RPMI8226 (cell line): ENCODE results near the gene IL10.
"Not testable (repeated sequence)": the region's sequence is repeated elsewhere in the genome, so short reads cannot be mapped to it uniquely, and the experiment has no call there.

Experiments
- DNase-seq: peaks from one replicate; pipeline ENCODE4 v3.0.0-alpha.2; 2015

IL10 gene

DNA sequence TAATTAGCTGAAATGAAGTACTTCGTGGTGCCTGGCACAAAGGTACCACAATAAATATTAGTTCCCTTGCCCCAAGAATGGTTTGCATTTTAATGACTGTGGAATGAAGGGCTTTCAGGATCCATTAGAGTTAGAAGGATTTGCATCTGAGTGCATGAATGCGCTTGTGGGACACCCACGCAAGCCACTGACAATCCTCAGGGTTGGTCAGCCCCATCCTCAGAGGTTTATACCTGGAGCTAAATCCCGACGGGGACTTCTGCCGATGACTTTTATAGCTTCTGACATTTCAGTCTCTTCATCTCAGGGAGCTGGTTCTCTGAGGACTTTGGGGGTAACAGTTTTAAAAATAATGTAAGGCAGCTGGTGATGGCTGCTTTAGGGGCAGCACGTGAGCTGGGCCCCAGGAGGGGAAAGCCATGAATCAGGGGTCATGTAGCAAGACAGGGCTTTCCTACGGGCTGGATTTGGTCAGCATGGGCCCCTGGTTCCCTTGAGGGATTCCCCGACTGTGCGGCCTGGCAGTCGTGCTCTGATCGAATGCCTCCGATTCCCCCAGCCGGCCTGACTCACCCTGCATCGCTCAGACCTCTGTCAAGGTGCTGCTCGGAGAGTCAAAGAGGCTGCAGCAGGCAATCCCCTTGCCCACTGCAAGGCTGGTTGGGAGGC is 20.8 kb upstream of the IL10 start:
- no peak for DNase-seq

DNA sequence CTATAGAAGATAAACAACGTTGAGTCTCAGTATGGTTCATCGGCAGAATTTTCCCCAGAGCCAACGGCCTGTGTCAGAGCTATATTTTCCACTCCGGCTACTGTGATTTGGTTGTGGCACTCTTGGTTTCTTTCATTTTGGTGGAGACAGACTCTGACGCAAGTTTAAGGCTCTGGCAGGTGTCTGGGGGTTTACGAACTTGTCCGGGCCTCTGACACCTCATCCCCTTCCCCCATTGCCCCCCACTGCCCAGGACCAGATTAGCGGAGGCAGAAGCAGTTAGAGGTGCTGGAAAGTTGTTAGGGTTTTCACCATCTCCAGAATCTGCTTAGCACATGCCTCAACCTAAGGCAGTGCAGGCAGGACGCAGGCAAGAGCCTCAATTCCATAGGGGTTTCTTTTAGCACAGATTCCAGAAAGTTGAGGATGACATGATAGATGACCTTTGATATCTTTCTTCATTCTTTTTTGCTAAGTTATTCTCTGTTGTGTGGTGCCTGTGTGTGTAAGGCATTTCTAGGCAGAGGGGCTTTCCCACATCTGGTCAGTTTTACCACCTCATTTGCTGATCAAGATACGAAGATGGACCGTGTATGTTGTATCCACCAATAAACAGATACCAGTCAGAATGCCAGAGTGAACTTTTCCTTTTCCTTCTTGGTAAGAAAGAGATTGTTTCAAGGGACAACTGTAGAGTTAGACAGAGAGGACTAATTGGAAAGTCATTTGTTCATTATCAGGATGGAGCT is 18.4 kb upstream of the IL10 start:
- DNase-seq = no peak

DNA sequence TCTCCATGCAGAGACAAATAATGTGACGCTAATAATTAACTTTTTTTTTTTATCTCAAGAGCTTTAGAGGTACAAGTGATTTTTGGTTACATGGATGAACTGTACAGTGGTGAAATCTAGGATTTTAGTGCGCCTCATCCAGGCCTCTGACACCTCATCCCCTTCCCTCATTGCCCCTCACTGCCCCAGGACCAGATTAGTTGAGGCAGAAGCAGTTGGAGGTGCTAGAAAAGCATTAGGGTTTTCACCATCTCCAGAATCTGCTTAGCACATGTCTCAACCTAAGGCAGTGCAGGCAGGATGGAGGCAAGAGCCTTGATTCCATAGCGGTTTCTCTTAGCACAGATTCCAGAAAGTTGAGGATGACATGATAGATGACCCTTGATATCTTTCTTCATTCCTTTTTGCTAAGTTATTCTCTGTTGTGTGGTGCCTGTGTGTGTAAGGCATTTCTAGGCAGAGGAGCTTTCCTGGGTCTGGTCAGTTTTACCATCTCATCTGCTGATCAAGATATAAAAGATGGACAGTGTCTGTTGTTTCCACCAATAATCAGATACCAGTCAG is 16.3 kb upstream of the IL10 start:
- DNase-seq = no peak

DNA sequence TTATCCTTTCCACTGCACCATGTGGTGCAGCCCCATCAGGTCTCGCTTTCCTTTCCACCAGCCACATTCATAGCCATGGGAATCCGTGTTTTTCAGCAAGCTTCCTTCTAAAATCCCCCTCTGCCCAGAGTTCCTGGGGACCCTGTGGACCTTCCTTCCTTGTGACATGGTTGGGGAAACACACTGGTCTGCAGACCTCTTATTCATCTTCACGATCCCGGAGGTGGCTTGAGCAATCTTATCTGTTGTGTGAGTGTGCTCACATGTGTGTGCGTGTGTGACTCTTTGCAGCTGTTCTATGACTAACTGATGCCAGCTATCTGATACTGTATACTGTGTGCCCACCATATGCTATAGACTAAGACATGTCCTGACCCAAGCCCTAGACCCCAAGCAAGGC is 15.6 kb upstream of the IL10 start:
- DNase-seq = no peak

DNA sequence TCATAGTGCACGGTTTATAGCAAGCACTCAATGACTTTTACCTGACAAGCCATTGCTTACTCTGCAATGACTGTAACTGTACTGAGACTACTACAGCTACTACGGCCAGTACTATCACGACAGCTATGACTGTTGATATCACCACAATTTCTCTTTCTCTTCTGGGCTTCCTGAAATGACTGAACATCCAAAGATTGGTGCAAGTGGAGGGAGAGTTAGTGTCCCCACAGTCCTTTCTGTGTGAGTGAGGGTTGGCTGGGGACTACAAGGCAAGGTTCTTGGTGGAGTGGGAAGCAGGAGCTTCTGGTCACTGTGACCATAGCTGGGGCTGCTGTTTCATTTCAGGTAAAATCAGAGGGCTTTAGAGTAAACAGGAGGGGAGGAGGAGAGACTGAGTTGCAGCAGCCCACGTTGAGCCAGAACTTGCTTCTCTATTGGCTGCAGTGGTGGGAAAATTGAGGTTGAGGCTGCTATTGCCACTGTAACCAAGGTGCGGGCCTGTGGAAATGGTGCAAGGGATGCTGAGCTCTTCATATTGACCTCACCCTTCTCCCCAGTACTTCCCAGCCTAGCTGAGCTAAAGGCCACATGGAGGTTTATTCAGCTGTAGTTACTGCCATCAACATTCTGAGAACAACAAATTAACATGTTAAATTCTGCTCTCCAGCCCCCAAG is 14.1 kb upstream of the IL10 start:
- no peak for DNase-seq

DNA sequence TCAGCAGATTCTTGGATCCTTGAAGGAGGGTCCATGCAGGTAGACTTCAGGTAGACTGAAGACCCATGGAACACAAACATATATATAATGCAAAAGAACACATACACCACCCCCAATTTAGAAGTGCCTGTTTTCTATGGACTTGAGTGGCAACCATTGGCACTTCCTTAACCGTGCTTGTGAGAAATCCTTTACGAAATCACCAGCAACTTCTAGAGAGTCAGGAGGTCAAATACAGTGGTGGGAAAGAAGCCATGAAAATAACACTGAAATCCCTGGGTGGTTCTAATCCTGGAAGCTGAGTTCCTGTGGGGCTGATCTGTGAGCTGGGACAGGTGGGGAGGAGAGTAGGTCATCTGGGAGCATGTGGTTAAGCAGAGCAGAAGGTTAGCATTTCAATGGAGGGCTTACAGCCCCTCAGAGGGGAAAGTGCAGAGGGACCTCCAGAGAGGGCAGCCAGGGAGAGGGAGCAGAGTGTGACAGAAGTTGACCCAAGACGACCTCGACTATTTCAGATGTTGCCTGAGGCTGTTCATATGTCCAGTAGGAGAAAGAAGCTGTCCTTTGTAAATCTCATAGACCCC is 13.0 kb upstream of the IL10 start:
- no peak for DNase-seq

DNA sequence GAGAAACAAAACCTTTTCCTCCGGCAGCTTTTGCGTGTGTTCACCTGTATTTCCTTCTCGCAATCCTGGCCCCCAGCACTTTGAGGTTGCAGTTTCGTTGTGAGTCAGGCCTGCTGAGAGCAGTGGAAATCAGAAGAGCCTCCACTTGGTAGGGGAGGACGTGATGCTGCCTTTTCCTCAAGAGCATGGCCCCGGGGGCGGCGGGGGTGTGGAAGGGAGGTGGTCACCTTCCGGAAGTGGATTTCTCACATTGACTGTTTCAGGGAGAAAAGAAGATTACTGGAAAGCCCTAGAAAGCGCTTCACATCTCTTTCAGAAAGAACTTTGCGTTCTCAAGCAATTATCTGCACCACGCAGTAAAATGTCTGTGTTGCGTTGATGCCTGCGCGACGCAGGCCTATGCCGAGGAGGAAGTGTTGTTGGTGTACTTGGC is 12.2 kb upstream of the IL10 start:
- peak; percentile 76 for DNase-seq

DNA sequence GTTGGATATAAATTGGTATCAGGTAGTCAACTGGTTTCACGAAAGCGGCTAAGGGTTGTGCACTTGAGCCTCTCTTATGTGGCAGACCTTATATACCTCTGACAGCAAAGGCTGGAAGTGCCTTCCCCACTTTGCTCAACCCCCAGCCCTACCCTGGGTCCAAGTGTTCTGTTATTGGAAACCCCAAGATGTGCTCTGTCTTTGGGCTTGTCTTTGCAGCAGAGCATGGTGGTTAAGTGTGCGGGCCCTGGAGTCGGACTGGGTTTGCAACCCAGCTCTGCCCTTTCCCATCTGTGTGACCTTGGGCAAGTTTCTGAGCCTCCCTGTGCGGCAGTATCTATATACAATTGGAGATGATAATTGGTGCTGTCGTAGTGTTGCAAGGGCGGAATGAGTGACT is 11.2 kb upstream of the IL10 start:
- no peak for DNase-seq

DNA sequence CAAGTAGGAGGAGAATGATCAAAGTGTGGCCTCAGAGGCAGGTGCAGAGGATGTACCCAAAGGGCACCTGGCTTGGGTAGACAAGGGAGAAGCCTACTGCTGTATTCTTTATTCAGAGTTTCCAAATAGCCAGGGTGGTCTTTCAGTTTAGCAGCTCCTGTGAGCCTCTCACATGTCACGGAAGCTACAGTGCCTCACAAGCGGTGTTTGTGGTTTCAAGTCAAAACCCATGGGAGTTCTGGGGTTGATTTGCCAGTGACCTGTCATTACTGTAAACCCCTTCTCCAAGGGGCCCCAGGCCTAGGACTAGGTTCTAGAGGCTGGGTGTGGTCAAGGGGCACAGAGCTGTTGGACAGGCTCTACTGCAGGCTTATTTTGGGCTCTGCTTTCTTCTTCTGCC is 10.2 kb upstream of the IL10 start:
- DNase-seq = no peak

DNA sequence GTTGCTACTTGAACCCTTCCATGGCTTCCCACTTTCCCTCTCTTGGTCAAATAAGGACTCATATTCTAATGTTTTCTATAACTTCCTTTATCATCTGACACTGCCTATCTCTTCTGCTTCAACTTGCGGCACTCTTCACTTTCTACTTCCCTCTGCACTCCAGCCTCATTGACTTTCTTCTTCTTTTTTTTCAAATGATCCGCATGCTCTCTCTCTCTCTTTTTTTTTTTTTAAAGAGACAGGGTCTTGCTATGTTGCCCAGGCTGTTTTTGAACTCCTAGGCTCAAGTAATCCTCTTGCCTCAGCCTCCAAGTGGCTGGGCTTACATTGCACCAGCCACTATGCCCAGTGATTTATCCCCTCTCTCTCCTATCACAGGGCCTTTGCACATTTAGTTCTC is 7.3 kb upstream of the IL10 start:
- DNase-seq = no peak

DNA sequence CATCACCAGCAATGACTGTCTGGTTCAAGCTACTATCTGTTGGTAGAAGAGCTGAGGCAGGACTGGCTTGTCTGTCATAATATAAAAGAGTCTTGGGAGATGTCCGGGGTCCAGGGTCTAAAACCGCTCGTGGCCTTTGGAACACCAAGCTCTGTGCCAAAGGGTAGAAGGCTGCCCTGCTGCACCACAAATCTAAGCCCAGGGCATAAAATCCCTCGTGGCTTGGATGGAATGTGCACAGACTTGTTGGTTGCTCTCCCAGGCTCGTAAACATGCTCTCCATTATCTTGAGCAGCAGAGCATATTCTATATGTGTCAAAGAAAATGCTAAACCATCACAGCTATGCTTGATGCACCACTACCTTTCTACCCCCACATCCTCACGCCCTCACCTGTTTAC is 6.6 kb upstream of the IL10 start:
- not testable (repeated sequence) for DNase-seq

DNA sequence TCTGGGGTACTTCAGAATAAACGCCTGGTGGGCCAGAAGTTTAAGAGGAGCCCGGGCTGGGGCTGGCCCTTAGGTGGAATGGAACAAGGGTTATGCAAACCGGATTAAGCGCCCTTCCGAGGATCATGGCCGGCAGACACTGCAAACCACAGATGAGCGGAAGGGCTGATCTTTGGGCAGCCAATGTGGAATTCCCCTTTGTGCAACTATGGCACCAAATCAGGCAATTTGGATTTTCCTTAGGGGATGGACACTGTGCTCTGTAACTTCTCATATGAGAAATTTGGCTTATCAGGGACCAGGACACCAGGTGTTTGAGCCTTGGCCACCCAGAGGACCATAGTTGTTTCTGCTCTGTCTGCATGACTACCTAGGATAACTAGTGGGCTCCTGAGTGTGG is 5.7 kb upstream of the IL10 start:
- no peak for DNase-seq

DNA sequence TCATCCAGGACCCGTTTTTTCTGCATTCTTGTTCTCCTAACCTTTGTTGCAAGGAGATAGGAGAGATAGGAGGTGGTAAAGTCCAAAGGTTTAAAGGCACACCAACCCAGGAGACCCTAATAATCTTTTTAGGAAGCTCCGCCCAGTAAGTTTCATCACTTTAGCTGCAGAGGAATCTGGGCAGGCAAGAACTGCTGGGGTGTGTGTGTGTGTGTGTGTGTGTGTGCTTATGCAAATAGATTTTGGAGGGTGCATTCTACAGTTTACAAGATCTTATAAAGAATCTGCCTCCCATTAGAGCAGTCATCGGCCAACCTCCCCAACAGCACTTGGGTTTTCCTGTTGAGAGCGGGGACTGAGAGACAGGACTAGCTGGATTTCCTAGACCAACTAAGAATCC is 3.9 kb upstream of the IL10 start:
- DNase-seq = no peak

DNA sequence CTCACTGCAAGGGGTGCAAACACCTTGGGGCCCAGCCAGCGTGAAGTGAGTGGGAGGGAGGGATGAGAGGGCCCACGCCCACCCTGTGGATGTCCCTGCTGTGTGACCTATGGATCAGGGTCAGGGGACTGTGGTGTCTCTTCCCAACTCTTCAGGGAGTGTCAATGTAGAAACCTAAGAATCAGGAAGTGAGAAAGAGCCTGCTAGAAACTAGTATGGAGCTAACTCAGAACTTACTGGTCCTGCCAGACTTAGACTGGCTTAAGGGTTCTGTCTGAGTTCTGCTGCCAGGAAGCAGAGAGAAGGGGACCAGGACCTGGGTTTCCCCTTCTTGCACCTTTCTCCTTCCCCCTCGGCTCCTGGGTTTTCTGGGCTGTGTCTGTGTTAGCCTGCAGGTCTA is 1.8 kb upstream of the IL10 start:
- peak; percentile 45 for DNase-seq

DNA sequence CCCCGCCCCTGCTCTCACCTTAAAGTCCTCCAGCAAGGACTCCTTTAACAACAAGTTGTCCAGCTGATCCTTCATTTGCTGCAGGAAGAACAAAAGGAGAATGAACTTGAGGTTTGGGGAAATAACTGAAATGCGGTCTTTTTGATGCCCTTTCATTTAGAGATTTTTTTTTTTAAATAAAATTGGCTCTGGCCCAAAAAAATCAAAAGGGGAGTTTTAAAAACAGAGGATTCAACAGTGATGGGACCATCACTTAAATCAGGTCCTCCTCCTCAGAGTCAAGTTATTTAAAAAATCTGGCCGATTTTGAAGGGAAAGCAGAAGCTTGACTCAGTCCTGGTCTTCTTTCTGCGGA is 979 bp downstream of the IL10 start:
- DNase-seq = no peak

DNA sequence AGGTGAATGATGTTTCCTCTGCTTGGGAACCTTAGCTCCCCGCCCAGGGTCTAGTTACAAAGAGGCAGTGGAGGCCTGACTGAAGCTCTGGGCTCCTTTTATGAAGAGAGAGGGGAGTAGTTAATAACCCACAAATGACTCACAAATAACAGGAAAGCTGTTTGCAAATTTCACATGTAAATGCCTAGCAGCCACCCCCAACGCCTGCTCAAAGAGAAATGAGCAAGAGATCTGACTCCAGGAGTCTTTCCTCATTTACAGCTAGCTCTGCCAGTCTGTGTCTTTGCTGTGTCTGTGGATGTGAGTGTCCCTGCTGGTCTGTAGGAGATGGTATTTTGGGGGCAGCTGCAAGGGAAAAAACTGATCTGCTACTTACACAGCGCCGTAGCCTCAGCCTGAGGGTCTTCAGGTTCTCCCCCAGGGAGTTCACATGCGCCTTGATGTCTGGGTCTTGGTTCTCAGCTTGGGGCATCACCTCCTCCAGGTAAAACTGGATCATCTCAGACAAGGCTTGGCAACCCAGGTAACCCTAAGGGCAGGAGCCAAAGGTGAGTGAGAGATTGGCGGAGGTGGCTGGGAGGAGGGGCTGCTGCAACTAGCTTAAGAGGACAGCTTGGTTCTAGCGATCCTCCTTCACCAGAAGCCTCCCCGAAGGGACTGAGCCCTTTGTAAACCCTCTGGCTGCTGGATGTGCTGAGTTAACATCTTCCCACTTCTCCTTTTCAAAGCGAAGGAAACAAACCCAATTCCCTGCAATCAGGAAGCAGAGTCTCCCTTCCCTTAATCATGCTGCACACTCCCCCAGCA is 1.6 kb downstream of the IL10 start, which contains the start of gene IL19:
IL19 (plus strand) TSS at position 243 of the 807 bp plus-strand sequence. CDS start 65,890 bp downstream, outside the sequence.
- peak; percentile 78 for DNase-seq

DNA sequence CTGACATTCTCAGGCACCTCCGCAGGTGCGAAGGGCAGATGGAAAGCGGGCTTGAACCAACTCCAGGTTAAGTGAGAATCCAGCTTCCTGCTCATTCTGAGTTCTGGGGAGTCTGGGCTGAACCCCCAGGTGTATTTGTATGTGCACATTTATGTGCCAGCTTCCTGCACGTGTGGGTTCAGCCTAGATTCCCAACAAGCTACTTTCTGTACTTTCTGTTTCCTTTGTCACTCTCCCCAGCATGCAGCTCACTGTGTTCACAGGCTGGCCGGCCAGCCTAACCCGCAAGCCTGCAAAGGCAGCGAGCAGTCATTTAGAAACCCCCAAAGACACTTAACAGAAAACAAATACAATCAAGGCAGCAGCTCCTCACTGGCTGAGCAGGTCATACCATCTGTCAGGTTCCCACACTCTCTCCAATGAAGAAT is 3.0 kb downstream of the IL10 start:
- DNase-seq = no peak

DNA sequence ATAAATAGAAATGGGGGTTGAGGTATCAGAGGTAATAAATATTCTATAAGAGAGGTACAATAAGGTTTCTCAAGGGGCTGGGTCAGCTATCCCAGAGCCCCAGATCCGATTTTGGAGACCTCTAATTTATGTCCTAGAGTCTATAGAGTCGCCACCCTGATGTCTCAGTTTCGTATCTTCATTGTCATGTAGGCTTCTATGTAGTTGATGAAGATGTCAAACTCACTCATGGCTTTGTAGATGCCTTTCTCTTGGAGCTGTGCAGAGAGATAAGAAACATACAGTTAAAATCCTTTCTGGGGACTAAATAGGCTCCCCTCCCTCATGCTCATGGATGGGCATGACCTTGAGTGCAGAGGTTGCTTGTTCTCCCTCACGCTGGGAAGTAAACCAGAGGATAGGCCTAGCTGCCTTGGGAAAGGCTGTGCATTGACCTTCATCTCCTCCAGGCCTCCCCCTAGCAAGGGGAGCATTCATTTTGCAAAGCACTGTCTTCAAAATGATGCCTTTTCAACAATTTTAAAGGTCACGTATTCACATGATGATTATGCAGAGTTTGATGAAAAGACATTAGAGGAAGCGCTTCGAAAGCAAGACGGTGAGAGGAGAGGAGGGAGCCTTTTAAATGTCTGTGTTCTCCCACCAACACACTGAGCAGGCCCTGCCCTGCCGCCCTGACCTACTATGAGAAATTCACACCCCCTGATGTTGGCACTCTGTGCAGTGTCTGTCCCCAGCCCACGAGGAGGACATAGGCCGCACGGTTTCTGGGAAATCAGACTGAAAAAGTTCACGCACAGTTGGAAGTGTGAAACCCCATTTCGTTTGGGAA is 3.6 kb downstream of the IL10 start:
- no peak for DNase-seq

DNA sequence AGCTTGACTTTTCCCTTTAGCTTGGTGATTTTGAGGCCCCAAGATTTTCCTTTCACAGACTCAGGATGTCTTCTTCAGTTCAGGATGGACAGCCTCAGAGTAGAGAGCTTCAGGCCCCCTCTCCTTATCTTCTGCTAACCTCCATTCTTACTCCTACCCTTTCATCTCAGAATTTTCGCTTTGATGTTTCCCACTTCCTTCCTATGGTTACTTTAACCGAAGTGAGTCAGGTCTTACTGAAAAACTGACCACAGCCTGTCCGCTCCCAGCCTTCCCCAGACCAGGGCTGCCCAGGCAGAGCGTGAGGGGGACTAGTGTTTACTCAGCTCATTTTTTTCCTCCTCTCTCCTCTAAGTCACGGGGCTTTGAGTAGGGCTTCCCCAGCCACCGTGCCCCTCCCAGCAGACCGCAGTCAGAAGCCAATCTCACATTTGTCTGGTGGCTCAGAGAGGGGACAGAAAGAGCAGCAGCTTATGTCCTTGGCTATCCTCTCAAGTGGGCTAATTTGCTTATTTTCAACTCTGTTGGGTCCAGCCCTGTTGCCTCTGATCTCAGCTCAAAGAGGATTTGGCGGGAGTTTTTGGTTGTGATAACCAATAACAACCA is 5.9 kb downstream of the IL10 start:
- peak; percentile 46 for DNase-seq

DNA sequence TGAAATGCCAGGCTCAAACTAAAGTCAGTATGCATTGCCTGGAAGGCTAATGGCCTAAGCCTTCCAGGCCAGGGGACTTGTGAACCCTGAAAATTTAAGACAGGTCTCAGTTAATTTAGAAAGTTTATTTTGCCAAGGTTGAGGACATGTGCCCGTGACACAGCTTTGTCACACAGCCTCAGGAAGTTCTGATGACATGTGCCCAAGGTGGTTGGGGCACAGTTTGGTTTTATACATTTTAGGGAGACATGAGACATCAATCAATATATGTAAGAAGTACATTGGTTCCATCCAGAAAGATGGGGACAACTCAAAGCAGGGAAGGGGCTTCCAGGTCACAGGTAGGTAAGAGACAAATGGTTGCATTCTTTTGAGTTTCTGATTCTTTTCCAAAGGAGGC is 6.5 kb downstream of the IL10 start:
- DNase-seq = not testable (repeated sequence)

DNA sequence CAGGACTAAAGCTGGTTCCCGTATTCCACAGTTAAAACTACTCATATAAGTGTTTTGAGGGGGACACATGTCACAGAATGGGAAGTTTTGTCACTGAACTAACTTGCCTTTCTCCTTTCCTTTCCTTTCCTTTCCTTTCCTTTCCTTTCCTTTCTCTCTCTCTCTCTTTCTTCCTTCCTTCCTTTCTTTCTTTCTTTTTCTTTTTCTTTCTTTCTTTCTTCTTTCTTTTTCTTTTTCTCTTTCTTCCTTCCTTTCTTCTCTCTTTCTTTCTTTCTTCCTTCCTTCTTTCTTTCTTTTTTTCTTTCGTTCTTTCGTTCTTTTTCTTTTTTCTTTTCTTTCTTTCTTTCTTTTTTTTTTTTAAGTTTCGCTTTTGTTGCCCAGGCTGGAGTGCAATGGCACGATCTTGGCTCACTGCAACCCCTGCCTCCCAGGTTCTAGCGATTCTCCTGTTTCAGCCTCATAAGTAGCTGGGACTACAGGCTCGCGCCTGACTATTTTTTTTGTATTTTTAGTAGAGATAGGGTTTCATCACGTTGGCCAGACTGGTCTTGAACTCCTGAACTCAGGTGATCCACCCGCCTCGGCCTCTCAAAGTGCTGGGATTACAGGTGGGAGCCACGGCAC is 9.4 kb downstream of the IL10 start:
- DNase-seq = not testable (repeated sequence)
